PC-3 (cell line): ENCODE measurements around the gene SEC22C. TPM values are rescaled to one million over a fixed set of nuclear protein-coding genes. Genes with fewer than 3 reads are reported as not detected.
"Not testable (repeated sequence)": the region's sequence is repeated elsewhere in the genome, so short reads cannot be mapped to it uniquely, and the experiment has no call there.

Experiments
- ATAC-seq: fragments of 200-7000 bp; cut with Tn5 transposase; 2 replicates; pipeline ENCODE4 v1.9.1; 2020; ENCODE audit warnings: mild to moderate bottlenecking, moderate library complexity
- BruUV-seq: library from RNA; stranded (reverse); fragments of 400-500 nt; replicated peaks from 2 replicates; lab custom pipeline; 2021; lab: Mats Ljungman, UMichigan
- CTCF ChIA-PET: fragments of 300-600 bp; sonication (Branson Sonifier 250); formaldehyde crosslinking; loops from one replicate; lab custom pipeline; 2022; ENCODE audit warnings: antibody characterized with exemption; lab: Charles Lee
- POLR2A ChIA-PET: fragments of 300-600 bp; sonication (Branson Sonifier 250); formaldehyde crosslinking; loops from one replicate; lab custom pipeline; 2022; ENCODE audit warnings: antibody characterized with exemption; ENCODE audit not compliant: unreplicated experiment; lab: Charles Lee
- DNase-seq: peaks from one replicate; pipeline ENCODE4 v3.0.0-alpha.2; 2015
- H2AFZ ChIP-seq: fragments of 300-600 bp; sonication (generic); 2 replicates; pipeline ENCODE4 v1.6.0; 2016; ENCODE audit warnings: antibody characterized with exemption, low read length
- H3F3A ChIP-seq: fragments of 300-600 bp; sonication (generic); one replicate; pipeline ENCODE4 v1.6.0; 2017; ENCODE audit warnings: antibody characterized with exemption, low read length, control low read depth, mild to moderate bottlenecking; ENCODE audit not compliant: unreplicated experiment
- H3K27ac ChIP-seq: fragments of 300-600 bp; sonication (generic); 2 replicates; pipeline ENCODE4 v1.5.1; 2016; ENCODE audit warnings: mild to moderate bottlenecking, low read length
- H3K27me3 ChIP-seq: fragments of 300-600 bp; sonication (generic); 2 replicates; pipeline ENCODE4 v1.6.1; 2016; ENCODE audit warnings: low read length, mixed read lengths
- H3K36me3 ChIP-seq: fragments of 300-600 bp; sonication (generic); 2 replicates; pipeline ENCODE4 v1.6.1; 2016; ENCODE audit warnings: low read depth, mixed run types, low read length, mixed read lengths
- H3K4me1 ChIP-seq: fragments of 300-600 bp; sonication (generic); 2 replicates; pipeline ENCODE4 v1.5.1; 2016; ENCODE audit warnings: low read length; ENCODE audit not compliant: insufficient read depth
- H3K4me2 ChIP-seq: fragments of 300-600 bp; sonication (generic); 2 replicates; pipeline ENCODE4 v1.6.0; 2016; ENCODE audit warnings: low read length
- H3K4me3 ChIP-seq: fragments of 300-600 bp; sonication (generic); 2 replicates; pipeline ENCODE4 v1.5.1; 2016; ENCODE audit warnings: mild to moderate bottlenecking, low read length, mixed read lengths
- H3K79me2 ChIP-seq: fragments of 300-600 bp; sonication (generic); 2 replicates; pipeline ENCODE4 v1.6.1; 2017; ENCODE audit warnings: low read length, mixed read lengths
- H3K9ac ChIP-seq: fragments of 300-600 bp; sonication (generic); 2 replicates; pipeline ENCODE4 v1.6.0; 2016; ENCODE audit warnings: mild to moderate bottlenecking, low read length
- H3K9me2 ChIP-seq: fragments of 300-600 bp; sonication (generic); replicated peaks from 2 replicates; pipeline ENCODE4 v1.6.1; 2016; ENCODE audit warnings: mixed run types, low read length, mixed read lengths
- H3K9me3 ChIP-seq: fragments of 300-600 bp; sonication (generic); 2 replicates; pipeline ENCODE4 v1.6.1; 2016; ENCODE audit warnings: low read length, mixed read lengths
- H4K20me1 ChIP-seq: fragments of 300-600 bp; sonication (generic); 2 replicates; pipeline ENCODE4 v1.6.1; 2016; ENCODE audit warnings: low read length, mixed read lengths
- CTCF ChIP-seq: fragments of 300-600 bp; sonication (generic); conservative IDR thresholded peaks from 2 replicates; pipeline ENCODE4 v1.5.1; 2017; ENCODE audit warnings: antibody characterized with exemption, low read depth, mild to moderate bottlenecking, low read length
- EZH2 ChIP-seq: fragments of 300-600 bp; sonication (generic); IDR thresholded peaks from one replicate; pipeline ENCODE4 v1.6.1; 2017; ENCODE audit warnings: antibody characterized with exemption, mild to moderate bottlenecking, low read length; ENCODE audit not compliant: unreplicated experiment
- EZH2phosphoT487 ChIP-seq: fragments of 300-600 bp; sonication (generic); IDR thresholded peaks from 2 replicates; pipeline ENCODE4 v1.6.1; 2018; ENCODE audit warnings: mild to moderate bottlenecking, antibody characterized with exemption, low read length, borderline replicate concordance
- intact Hi-C: fragments of 100-400 bp; cut with micrococcal nuclease; formaldehyde crosslinking; loops from 2 replicates; pipeline ENCODE4 v1.9.0; 2023
- total RNA-seq: library from RNA; depleted of rRNA; stranded (reverse); fragments of >200 nt; gene quantifications from 2 replicates; pipeline ENCODE4 v1.2.3, GENCODE V29; 2014

Gene SEC22C
- total RNA-seq, 1 experiment from 2014 or later = 63.3 TPM

GRCh38 chr3:42600111-42600957 lies 18.6 kb upstream of the SEC22C start, which contains the start of gene NKTR:
NKTR (plus strand) TSS chr3:42600686; CDS start chr3:42601007, 321 bp downstream.
- Histone ChIP-seq H4K20me1 (peaks cover 18% of the 10 kb centered on the region), H3K4me2 (peak within 1 kb of the TSS; percentile 97), H3K4me3 (peak within 1 kb of the TSS; percentile 83), H3K9me2 (no peaks in the 10 kb centered on the region), H3K9me3 (no peaks in the 10 kb centered on the region), H3K4me1 (peaks cover 14% of the 10 kb centered on the region), H3K27ac (peak within 1 kb of the TSS; percentile 79), H2AFZ (peak within 1 kb of the TSS; percentile 87), H3K27me3 (no peaks in the 10 kb centered on the region), H3K36me3 (peaks cover 8% of the 10 kb centered on the region; the same call in 1 of the 2 replicates), H3K79me2 (peaks cover 46% of the 10 kb centered on the region), H3F3A (peaks cover 6% of the 10 kb centered on the region), H3K9ac (peak within 1 kb of the TSS; percentile 91)
- ChIA-PET CTCF (interaction anchor here (0.5 to 1.6 kb wide), 3 partner anchors 13 to 21 kb away, joined by 3 to 5 read pairs (median 3); partner anchors contain the start of gene SEC22C), POLR2A (interaction anchor here (0.5 to 1.3 kb wide), 6 partner anchors 9 to 1022 kb away, joined by 3 to 10 read pairs (median 4); partner anchors contain the start of genes ANO10 and SS18L2)
- BruUV-seq = no TSS peak
- ATAC-seq (peak; percentile 85), DNase-seq (peak; percentile 100)
- no peak for TF ChIP-seq EZH2
- TF ChIP-seq CTCF = no peak
- no peak for TF ChIP-seq EZH2phosphoT487
- intact Hi-C loops = loop anchor here (1.0 to 2.0 kb wide), 3 partner anchors 10 to 52 kb away; partner anchors contain the start of genes SS18L2 and ZBTB47

DNA sequence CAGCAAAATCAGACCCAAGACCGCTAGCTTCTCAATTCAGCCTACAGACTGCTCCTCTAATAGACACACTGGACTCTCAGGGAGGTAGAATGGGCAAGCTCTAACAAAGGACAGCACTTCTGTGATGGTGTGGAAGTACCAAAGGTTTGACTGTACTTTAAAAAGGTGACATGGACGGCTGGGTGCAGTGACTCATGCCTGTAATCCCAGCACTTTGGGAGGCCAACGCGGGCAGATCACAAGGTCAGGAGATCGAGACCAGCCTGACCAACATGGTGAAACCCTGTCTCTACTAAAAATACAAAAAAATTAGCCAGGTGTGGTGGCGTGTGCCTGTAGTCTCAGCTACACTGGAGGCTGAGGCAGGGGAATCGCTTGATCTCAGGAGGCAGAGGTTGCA lies 15.3 kb upstream of the SEC22C start:
- BruUV-seq, H3K4me1 ChIP-seq, H3K9me2 ChIP-seq, H3K27me3 ChIP-seq, ATAC-seq, H3K27ac ChIP-seq, H3K4me2 ChIP-seq, POLR2A ChIA-PET, H2AFZ ChIP-seq, H3K9me3 ChIP-seq, H3K4me3 ChIP-seq, intact Hi-C loops, DNase-seq, H3F3A ChIP-seq, H3K9ac ChIP-seq: not testable (repeated sequence)
- Histone ChIP-seq H3K79me2 (peaks cover 35% of the 10 kb centered on the region), H4K20me1 (peaks cover 12% of the 10 kb centered on the region), H3K36me3 (peaks cover 26% of the 10 kb centered on the region)
- CTCF ChIA-PET = interaction anchor here (0.7 kb wide), 1 partner anchor 160 kb away, joined by 3 read pairs; no protein-coding TSS in a partner anchor

DNA sequence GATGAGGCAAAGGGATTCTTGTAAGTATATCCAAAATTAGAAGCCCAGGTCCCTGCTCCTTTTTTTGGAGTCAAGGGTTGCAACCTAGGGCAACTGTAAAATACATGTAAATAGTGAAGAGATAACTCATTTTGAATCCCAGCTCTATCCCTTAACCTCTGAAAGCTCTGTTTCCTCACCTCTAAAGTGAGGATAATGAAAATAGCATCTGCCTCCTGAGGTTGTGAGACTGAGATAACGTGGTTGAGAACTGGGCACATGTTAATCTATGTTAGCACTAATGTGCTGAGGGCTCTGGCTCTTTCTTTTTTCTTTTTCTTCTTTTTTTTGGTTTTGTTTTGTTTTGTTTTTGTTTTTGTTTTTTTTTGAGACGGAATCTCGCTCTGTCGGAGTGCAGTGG lies 13.9 kb upstream of the SEC22C start:
- no TSS peak for BruUV-seq
- H2AFZ ChIP-seq = no peak overlapping the region
- ATAC-seq = no peak
- peaks cover 34% of the 10 kb centered on the region for H3K79me2 ChIP-seq
- H4K20me1 ChIP-seq = 0 out of 2 replicates have a peak, but pooled peaks cover 5% of the 10 kb centered on the region
- H3K4me2 ChIP-seq = no peak overlapping the region
- peaks cover 6% of the 10 kb centered on the region for H3F3A ChIP-seq
- no peak for DNase-seq
- H3K9me2 ChIP-seq = no peaks in the 10 kb centered on the region
- ChIA-PET POLR2A (no interaction called here), CTCF (no interaction called here)
- H3K27me3 ChIP-seq = no peaks in the 10 kb centered on the region
- H3K4me1 ChIP-seq = peaks cover 15% of the 10 kb centered on the region
- H3K36me3 ChIP-seq = peaks cover 26% of the 10 kb centered on the region
- no peak overlapping the region for H3K27ac ChIP-seq
- no peak overlapping the region for H3K4me3 ChIP-seq
- H3K9me3 ChIP-seq = no peaks in the 10 kb centered on the region
- no peak overlapping the region for H3K9ac ChIP-seq
- TF ChIP-seq EZH2phosphoT487 (no peak), EZH2 (no peak), CTCF (no peak)
- intact Hi-C loops = no loop called here
